Adrenal gland (tissue), 5 donors: ENCODE data around the gene PMCH.
"Not testable (repeated sequence)": the region's sequence is repeated elsewhere in the genome, so short reads cannot be mapped to it uniquely, and the experiment has no call there.

Source experiments
- CTCF ChIP-seq, 6 experiments: fragments of 450-650 bp in 4 of 6; fragments of 200-600 bp in 2 of 6; sonication (generic) in 1 of 6; IDR thresholded peaks; 1 replicate in 5 of 6; 2 replicates in 1 of 6; pipeline versions ENCODE4 v1.5.1 to v1.8.0; 2016 to 2021; ENCODE audit warnings: antibody characterized with exemption in 6 of 6, mild to moderate bottlenecking in 2 of 6, moderate library complexity in 1 of 6
- POLR2A ChIP-seq, 2 donors: fragments of 450-650 bp; IDR thresholded peaks; one replicate each; pipeline ENCODE4 v1.6.1; 2017; ENCODE audit warnings: antibody characterized with exemption in 2 of 2, mild to moderate bottlenecking in 2 of 2, moderate library complexity in 1 of 2
- donor health status: DM: no; HTN: no; CAD: no.

- not testable (repeated sequence) for TF ChIP-seq CTCF, POLR2A (IDR thresholded peaks at IDR 0.05)
These were observed 50.5 kb downstream of the PMCH start for GRCh38 chr12:102147062-102147587.
